Kidney (tissue), 14 donors: ENCODE data around the gene RABEP2. TPM values are rescaled to one million over a fixed set of nuclear protein-coding genes. Genes with fewer than 3 reads are reported as not detected.

ENCODE experiments used
- DNase-seq, 5 donors: peaks; one replicate each; pipeline ENCODE4 v3.0.0-alpha.2; 2013 to 2020
- FAIRE-seq: peaks from 2 replicates; lab custom pipeline; 2012; peaks lifted over from hg19 to GRCh38; lab: Jason Lieb, UNC
- H3K27ac ChIP-seq, 2 donors: one replicate each; pipeline ENCODE4 v1.7.0; 2013; ENCODE audit warnings: low read depth in 2 of 2, low read length in 2 of 2, inconsistent platforms in 1 of 2
- H3K27me3 ChIP-seq: one replicate; pipeline ENCODE4 v1.7.1; 2013; ENCODE audit warnings: low read length, inconsistent platforms; ENCODE audit not compliant: control insufficient read depth, insufficient read depth
- H3K36me3 ChIP-seq, 3 donors: one replicate each; pipeline versions ENCODE4 v1.7.0 to v1.7.1; 2013; ENCODE audit warnings: low read length in 3 of 3, control low read depth in 1 of 3, inconsistent platforms in 1 of 3; ENCODE audit not compliant: insufficient read depth in 3 of 3, control insufficient read depth in 2 of 3
- H3K4me1 ChIP-seq, 3 donors: one replicate each; pipeline versions ENCODE4 v1.7.0 to v1.7.1; 2013; ENCODE audit warnings: low read length in 3 of 3, inconsistent platforms in 1 of 3, low read depth in 1 of 3; ENCODE audit not compliant: control insufficient read depth in 2 of 3, insufficient read depth in 2 of 3
- H3K4me3 ChIP-seq, 3 donors: one replicate each; pipeline versions ENCODE4 v1.7.0 to v1.8.1; 2013; ENCODE audit warnings: low read length in 3 of 3, control low read depth in 1 of 3, inconsistent platforms in 1 of 3
- H3K9ac ChIP-seq, 3 donors: one replicate each; pipeline versions ENCODE4 v1.7.0 to v1.7.1; 2013; ENCODE audit warnings: low read length in 3 of 3, control low read depth in 1 of 3, inconsistent platforms in 1 of 3
- H3K9me3 ChIP-seq, 3 donors: one replicate each; pipeline versions ENCODE4 v1.7.0 to v1.7.1; 2013; ENCODE audit warnings: low read length in 3 of 3, control low read depth in 1 of 3, inconsistent platforms in 1 of 3; ENCODE audit not compliant: control insufficient read depth in 2 of 3, insufficient read depth in 1 of 3
- intact Hi-C: fragments of 100-400 bp; cut with DNase I; formaldehyde crosslinking; loops from one replicate; pipeline ENCODE4 v1.11.1; 2022
- polyA plus RNA-seq: library from polyadenylated mRNA; stranded (reverse); fragments of 350-450 nt; fragmentation: Illumina TruSeq; extraction: RNeasy Lipid Tissue Mini Kit (QIAGEN cat#74804); gene quantifications from one replicate; pipeline ENCODE4 v1.2.3, GENCODE V29; 2014; ENCODE audit warnings: low read depth, low replicate concordance; ENCODE audit not compliant: insufficient read depth
- total RNA-seq: library from RNA; stranded (reverse); fragmentation: NEBNext Ultra II Directional; extraction: Animal tissue kit (Norgen Biotek cat#: 25700); gene quantifications from one replicate; pipeline ENCODE4 v1.2.1, GENCODE V29; 2021
- TF ChIP-seq, protein P1 (sequence below): IDR thresholded peaks from 3 replicates; pipeline ENCODE4 v1.5.1; 2012; ENCODE audit warnings: mild to moderate bottlenecking, moderate library complexity, borderline replicate concordance; ENCODE audit not compliant: insufficient read depth; ENCODE audit errors: extremely low read depth
- donor health status: control.
- donor health status: control.
- donor health status: control.
- donor health status: control.
- donor health status: control.
- donor health status: DM: yes; HTN: yes; CAD: no.
- donor health status: Normal renal cell carcinoma (clear cell type).

The RABEP2 gene
- total and polyA plus RNA-seq, 2 donors from 2014 or later, result 21.0 to 30.1 TPM

DNA sequence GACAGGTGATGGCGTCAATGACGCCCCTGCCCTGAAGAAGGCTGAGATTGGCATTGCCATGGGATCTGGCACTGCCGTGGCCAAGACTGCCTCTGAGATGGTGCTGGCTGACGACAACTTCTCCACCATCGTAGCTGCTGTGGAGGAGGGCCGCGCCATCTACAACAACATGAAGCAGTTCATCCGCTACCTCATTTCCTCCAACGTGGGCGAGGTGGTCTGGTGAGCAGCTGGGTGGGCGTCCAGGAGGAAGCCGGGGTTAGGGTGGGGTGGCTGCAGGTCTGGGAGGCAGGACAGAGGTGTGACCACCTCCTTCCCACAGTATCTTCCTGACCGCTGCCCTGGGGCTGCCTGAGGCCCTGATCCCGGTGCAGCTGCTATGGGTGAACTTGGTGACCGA is 23.2 kb downstream of the RABEP2 start:
- FAIRE-seq, result no peak
- TF ChIP-seq, protein P1, sequence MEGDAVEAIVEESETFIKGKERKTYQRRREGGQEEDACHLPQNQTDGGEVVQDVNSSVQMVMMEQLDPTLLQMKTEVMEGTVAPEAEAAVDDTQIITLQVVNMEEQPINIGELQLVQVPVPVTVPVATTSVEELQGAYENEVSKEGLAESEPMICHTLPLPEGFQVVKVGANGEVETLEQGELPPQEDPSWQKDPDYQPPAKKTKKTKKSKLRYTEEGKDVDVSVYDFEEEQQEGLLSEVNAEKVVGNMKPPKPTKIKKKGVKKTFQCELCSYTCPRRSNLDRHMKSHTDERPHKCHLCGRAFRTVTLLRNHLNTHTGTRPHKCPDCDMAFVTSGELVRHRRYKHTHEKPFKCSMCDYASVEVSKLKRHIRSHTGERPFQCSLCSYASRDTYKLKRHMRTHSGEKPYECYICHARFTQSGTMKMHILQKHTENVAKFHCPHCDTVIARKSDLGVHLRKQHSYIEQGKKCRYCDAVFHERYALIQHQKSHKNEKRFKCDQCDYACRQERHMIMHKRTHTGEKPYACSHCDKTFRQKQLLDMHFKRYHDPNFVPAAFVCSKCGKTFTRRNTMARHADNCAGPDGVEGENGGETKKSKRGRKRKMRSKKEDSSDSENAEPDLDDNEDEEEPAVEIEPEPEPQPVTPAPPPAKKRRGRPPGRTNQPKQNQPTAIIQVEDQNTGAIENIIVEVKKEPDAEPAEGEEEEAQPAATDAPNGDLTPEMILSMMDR, result no peak
- intact Hi-C loops, result no loop called here

DNA sequence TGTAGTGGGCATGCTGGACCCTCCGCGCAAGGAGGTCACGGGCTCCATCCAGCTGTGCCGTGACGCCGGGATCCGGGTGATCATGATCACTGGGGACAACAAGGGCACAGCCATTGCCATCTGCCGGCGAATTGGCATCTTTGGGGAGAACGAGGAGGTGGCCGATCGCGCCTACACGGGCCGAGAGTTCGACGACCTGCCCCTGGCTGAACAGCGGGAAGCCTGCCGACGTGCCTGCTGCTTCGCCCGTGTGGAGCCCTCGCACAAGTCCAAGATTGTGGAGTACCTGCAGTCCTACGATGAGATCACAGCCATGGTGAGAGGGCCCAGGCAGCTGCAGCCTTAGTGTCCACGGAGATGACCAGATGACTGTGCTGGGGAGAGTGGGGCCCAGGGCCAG is 24.4 kb downstream of the RABEP2 start:
- TF ChIP-seq, protein P1, result no peak
- H3K36me3 ChIP-seq, result peaks cover 0 to under 1% (median 0%) of the 10 kb centered on the region in 3 donors
- H3K4me1 ChIP-seq, result no peaks in the 10 kb centered on the region
- no peak overlapping the region for H3K4me3 ChIP-seq
- no peak for DNase-seq
- no peak overlapping the region for H3K9ac ChIP-seq
- no peak overlapping the region for H3K27ac ChIP-seq
- intact Hi-C loops, result no loop called here
- no peaks in the 10 kb centered on the region for H3K9me3 ChIP-seq
- FAIRE-seq, result no peak
- H3K27me3 ChIP-seq, result no peaks in the 10 kb centered on the region

More for the DNA sequence above, 23.2 kb downstream of the RABEP2 start:
- no peak overlapping the region for H3K4me3 ChIP-seq
- H3K27me3 ChIP-seq, result no peaks in the 10 kb centered on the region
- no peak overlapping the region for H3K27ac ChIP-seq
- H3K36me3 ChIP-seq, result peaks cover 0 to 2% (median 0%) of the 10 kb centered on the region in 3 donors
- H3K9me3 ChIP-seq, result no peaks in the 10 kb centered on the region
- DNase-seq, result no peak
- H3K4me1 ChIP-seq, result no peaks in the 10 kb centered on the region
- H3K9ac ChIP-seq, result no peak overlapping the region

DNA sequence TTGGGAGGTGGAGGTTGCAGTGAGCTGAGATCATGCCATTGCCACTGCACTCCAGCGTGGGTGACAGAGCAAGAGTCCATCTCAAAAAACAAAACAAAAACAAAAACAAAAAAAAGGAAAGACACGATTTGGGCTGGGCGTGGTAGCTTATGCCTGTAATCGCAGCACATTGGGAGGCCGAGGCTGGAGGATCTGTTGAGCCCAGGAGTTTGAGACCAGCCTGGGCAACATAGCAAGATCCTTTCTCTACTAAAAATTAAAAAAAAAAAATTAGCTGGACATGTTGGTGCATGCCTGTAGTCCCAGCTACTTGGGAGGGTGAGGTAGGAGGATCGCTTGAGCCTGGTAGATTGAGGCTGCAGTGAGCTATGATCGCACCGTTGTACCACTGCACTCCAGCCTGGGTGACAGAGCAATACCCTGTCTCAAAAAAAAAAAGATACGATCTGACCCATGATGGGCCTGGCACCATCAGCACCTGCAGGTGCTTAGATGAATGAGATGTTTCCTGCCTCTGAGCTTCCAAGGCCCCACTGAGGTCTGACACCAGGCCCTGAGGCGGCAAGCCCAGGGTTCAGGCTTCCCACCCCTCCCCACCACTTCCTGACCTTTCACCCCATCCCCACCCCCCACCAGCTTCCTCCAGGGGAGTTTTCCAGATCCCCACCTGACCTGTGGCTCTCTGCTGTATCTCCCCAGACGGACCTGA is 25.0 kb downstream of the RABEP2 start:
- H3K27me3 ChIP-seq, result no peaks in the 10 kb centered on the region
- no peak overlapping the region for H3K4me3 ChIP-seq
- intact Hi-C loops, result no loop called here
- no peaks in the 10 kb centered on the region for H3K4me1 ChIP-seq
- FAIRE-seq, result no peak
- no peaks in the 10 kb centered on the region for H3K36me3 ChIP-seq
- H3K9ac ChIP-seq, result no peak overlapping the region
- DNase-seq, result no peak
- TF ChIP-seq, protein P1, result no peak
- no peak overlapping the region for H3K27ac ChIP-seq
- no peaks in the 10 kb centered on the region for H3K9me3 ChIP-seq
